Mononuclear cell (primary cell): ENCODE data around the gene CALB2. TPM values are rescaled to one million over a fixed set of nuclear protein-coding genes. Genes with fewer than 3 reads are reported as not detected.

ENCODE experiments used
- H3K27me3 ChIP-seq: 2 replicates; pipeline ENCODE4 v1.6.0; 2011; ENCODE audit warnings: low read length, control low read depth; ENCODE audit not compliant: insufficient read depth
- H3K4me1 ChIP-seq: 2 replicates; pipeline ENCODE4 v1.5.1; 2011; ENCODE audit warnings: mild to moderate bottlenecking, low read length, control low read depth; ENCODE audit not compliant: insufficient read depth
- H3K4me3 ChIP-seq: 2 replicates; pipeline ENCODE4 v1.5.1; 2011; ENCODE audit warnings: mild to moderate bottlenecking, low read length, moderate library complexity
- H3K9me3 ChIP-seq: 2 replicates; pipeline ENCODE4 v1.5.1; 2011; ENCODE audit warnings: low read depth, mild to moderate bottlenecking, control low read depth, low read length
- total RNA-seq: library from RNA; depleted of rRNA; stranded (reverse); fragments of >200 nt; gene quantifications from one replicate; pipeline ENCODE4 v1.2.3, GENCODE V29; 2012

The CALB2 gene
- total RNA-seq, 1 donor = not detected

DNA sequence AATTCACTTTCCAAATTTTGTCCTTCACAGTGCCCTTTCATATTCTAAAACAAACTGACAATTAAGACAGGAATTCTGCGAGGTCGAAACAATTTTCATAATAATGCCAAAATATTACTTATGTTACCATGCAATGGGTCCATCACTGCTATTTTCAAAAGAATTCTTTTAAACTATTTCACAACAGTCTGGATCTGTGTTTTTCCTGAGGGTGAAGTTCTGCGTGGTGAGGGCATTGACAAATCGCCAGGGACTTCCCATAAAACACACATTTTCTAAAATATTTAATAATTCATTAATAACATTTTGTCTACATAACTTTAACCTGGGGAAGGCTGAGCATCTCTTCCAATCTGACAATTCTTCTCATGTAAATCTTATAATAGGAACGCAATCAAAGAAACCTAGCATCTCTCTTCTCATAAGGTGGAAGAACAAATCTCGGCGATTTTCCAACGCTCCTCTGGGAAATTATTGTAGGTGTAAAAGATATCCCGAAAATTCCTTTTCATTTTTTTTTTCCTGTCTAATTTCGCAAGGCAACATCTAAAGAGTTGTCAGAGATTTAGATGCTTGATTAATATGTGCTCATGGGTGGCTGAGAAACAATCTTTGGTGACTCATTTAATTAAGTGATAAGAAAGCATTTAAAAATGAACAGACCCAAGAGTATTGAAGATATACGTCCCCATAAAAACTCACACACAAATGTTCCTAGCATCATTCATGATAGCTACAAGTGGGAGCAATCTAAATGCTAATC, 41.5 kb downstream of the CALB2 start:
- Histone ChIP-seq H3K4me1 (no peaks in the 10 kb centered on the region), H3K27me3 (no peaks in the 10 kb centered on the region), H3K9me3 (no peaks in the 10 kb centered on the region), H3K4me3 (no peak overlapping the region)

DNA sequence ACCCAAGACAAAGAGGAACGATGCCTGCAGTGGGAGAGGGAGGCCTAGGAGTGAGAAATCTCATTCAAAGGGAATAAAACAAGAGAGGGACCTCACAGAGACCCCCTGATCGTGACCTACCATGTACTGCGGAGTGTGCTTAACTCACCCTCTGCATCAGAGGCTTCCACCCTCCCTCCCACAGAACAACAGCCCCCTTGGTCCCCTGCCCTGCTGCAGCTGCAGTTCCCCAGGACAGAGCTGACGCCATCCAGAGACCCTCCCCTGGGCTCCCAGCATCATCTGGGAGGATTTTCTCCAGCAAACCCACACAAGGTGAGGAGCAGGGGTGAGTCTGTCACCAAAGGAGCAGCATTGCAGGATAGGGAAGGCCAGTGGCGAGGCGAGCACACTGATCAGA, 43.5 kb downstream of the CALB2 start:
- H3K4me1 ChIP-seq = no peaks in the 10 kb centered on the region
- H3K4me3 ChIP-seq = no peak overlapping the region
- H3K27me3 ChIP-seq = no peaks in the 10 kb centered on the region
- no peaks in the 10 kb centered on the region for H3K9me3 ChIP-seq

DNA sequence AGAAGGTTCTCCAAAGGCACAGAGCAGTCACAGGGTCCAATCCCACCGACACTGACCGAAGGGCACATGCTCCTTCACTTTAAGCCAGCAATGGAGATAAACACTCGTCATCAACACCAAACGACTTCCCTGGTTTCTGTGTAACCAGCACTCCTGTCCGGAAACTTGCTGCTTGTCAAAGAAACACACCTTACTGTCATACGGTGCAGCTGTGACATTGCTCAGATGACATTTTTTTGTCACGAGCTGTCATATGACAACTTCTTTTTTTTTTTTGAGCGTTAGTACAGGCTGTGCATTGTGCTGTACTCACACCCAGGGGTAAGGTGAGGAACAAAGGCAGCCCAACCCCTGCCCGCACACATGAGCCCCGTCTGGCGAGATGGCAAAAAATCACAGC, 44.2 kb downstream of the CALB2 start:
- H3K4me1 ChIP-seq = no peaks in the 10 kb centered on the region
- no peaks in the 10 kb centered on the region for H3K27me3 ChIP-seq
- no peaks in the 10 kb centered on the region for H3K9me3 ChIP-seq
- H3K4me3 ChIP-seq = no peak overlapping the region

- H3K4me3 ChIP-seq = no peak overlapping the region
- H3K4me1 ChIP-seq = no peaks in the 10 kb centered on the region
- no peaks in the 10 kb centered on the region for H3K9me3 ChIP-seq
- no peaks in the 10 kb centered on the region for H3K27me3 ChIP-seq
Observed at GRCh38 chr16:71404364-71404763, 45.8 kb downstream of the CALB2 start.

DNA sequence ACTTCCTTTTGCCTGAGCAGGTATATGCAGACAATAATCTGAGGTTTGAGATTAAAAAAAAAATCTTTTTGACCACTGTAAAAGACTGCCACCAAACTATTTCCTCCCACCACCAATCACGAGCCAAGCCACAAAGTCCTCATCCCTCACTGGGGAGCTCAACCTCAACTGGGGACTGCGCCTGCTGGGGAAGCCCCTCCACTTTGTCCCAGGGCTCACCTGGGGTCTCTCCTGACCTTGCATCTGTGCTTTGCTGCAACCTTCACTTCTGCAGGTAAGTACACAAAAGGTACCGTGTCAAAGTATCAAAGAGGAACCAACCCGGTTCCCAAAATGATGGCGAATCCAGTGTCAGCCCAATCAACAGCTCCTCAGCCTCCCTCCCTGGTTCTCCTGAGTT, 47.8 kb downstream of the CALB2 start:
- no peak overlapping the region for H3K4me3 ChIP-seq
- no peaks in the 10 kb centered on the region for H3K9me3 ChIP-seq
- no peaks in the 10 kb centered on the region for H3K27me3 ChIP-seq
- no peaks in the 10 kb centered on the region for H3K4me1 ChIP-seq

- Histone ChIP-seq H3K27me3 (no peaks in the 10 kb centered on the region), H3K4me3 (no peak overlapping the region), H3K4me1 (no peaks in the 10 kb centered on the region), H3K9me3 (no peaks in the 10 kb centered on the region)
Observed at GRCh38 chr16:71406724-71407123, 48.2 kb downstream of the CALB2 start.

DNA sequence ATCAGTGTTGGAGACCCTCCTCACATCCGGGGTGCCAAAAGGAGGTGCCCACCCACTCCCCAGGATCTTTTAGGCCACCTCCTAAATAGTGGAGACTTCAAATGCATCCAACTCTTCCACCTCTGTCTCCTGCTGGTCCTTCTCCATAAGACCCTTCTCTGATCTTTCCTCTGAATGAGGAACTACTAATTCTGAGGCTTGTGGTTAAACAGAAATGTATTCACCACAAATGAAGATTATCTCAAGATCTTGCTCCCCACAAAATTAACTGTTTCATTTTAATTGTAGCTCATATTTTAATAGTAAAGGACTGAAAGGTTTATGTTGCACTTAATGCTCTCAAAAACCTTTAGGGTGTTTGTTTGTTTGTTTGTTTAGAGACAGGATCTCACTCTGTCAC, 49.2 kb downstream of the CALB2 start:
- Histone ChIP-seq H3K27me3 (no peaks in the 10 kb centered on the region), H3K4me1 (no peaks in the 10 kb centered on the region), H3K9me3 (no peaks in the 10 kb centered on the region), H3K4me3 (no peak overlapping the region)

DNA sequence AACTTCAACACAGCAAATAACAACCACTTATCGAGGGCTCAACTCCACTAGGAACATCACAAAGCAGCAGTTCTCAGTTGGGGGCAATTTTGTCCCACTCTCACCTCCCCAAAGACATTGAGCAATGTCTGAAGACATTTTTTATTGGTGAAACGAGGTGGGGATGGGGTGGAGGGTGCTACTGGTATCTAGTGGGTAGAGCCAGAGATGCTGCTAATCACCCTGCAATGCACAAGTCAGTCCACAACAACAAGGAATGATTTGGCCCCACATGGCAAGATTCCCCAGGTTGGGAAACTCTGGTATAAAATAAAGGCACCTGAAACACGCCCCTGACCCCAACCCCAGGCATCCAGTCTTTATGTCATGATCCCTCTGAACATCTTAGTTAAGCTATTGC, 50.0 kb downstream of the CALB2 start:
- Histone ChIP-seq H3K9me3 (no peaks in the 10 kb centered on the region), H3K4me3 (no peak overlapping the region)

DNA sequence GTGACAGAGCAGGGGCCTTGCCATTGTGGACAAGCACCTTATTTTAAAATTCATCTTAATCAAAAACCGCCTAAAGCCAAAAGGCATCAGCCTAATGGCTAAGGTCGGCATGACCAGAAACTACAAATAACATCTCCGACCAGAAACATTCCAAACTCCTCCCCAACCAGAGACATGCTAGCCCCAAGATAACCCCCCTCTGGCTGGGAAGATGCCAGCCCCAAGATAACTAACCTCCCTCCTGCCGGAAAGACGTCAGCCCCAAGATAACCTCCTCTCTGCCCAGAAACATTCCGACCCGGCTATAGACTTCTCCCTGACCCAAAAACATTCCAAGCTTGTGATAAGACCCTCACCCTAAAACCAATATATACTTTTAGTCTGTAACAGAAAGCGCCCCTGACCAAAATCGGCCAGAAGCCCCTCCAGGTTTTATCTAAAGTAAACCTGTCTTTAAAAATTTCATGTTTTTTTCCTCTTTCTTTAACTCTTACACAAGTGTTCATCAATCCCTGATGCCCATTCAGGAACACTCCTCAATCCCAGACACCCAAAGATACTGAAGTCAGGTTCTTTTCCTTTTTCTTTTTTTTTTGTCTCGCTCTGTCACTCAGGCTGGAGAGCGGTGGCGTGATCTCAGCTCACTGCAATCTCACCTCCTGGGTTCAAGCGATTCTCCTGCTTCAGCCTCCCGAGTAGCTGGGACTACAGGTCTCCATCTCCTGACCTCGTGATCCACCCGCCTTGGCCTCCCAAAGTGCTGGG, 50.7 kb downstream of the CALB2 start:
- Histone ChIP-seq H3K9me3 (no peaks in the 10 kb centered on the region), H3K4me3 (no peak overlapping the region), H3K27me3 (no peaks in the 10 kb centered on the region), H3K4me1 (no peaks in the 10 kb centered on the region)

More for the DNA sequence above, 50.0 kb downstream of the CALB2 start:
- Histone ChIP-seq H3K27me3 (no peaks in the 10 kb centered on the region), H3K4me1 (no peaks in the 10 kb centered on the region)

GRCh38 chr16:71410146-71410545, 51.6 kb downstream of the CALB2 start:
- H3K4me1 ChIP-seq = no peaks in the 10 kb centered on the region
- no peaks in the 10 kb centered on the region for H3K9me3 ChIP-seq
- no peak overlapping the region for H3K4me3 ChIP-seq
- no peaks in the 10 kb centered on the region for H3K27me3 ChIP-seq

GRCh38 chr16:71412270-71413160, 54.0 kb downstream of the CALB2 start:
- no peaks in the 10 kb centered on the region for H3K4me1 ChIP-seq
- H3K9me3 ChIP-seq = no peaks in the 10 kb centered on the region
- no peak overlapping the region for H3K4me3 ChIP-seq
- peaks cover 3% of the 10 kb centered on the region for H3K27me3 ChIP-seq

GRCh38 chr16:71413341-71413740, 54.8 kb downstream of the CALB2 start:
- Histone ChIP-seq H3K27me3 (peaks cover 3% of the 10 kb centered on the region), H3K9me3 (no peaks in the 10 kb centered on the region), H3K4me1 (no peaks in the 10 kb centered on the region), H3K4me3 (no peak overlapping the region)

DNA sequence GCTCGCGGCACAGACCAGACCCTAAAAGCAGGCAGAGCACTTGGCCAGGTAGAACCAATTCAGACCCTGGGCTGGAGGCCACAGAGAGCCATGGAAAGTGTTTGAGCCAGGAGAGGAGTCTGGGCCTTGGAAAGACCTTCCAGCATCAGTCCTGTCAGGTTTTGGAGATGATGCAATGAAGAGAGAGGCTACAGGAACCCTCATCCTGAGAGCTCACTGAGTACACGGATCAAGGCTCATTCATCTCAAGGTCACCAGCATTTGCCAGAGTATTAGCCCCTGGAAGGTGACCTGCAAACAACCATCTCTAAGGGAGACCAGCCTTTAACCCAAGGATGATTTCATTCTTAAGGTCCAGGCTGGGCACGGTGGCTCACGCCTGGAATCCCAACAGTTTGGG, 55.5 kb downstream of the CALB2 start:
- H3K27me3 ChIP-seq = peaks cover 3% of the 10 kb centered on the region
- no peaks in the 10 kb centered on the region for H3K9me3 ChIP-seq
- no peak overlapping the region for H3K4me3 ChIP-seq
- no peaks in the 10 kb centered on the region for H3K4me1 ChIP-seq

DNA sequence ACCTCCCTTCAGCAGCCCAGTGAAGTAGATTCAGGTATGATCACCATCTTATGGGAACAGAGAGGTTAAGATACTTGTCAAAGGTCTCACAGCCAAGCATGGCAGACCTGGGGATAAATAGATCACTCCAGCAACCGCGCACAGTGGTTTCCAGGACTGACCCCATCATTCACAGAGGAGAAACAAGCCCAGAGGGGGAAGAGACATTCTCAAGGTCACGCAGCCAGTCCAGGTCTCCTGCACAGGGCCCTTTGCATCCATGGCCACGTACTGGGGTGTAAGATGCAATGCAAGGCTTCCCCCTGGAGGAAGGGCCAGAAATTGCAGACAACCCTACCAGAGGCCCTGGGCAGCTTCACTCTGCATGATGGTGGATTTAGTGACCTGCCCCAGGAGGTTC, 63.4 kb downstream of the CALB2 start:
- H3K4me1 ChIP-seq = no peaks in the 10 kb centered on the region
- H3K9me3 ChIP-seq = no peaks in the 10 kb centered on the region
- no peak overlapping the region for H3K4me3 ChIP-seq
- H3K27me3 ChIP-seq = peaks cover 13% of the 10 kb centered on the region

DNA sequence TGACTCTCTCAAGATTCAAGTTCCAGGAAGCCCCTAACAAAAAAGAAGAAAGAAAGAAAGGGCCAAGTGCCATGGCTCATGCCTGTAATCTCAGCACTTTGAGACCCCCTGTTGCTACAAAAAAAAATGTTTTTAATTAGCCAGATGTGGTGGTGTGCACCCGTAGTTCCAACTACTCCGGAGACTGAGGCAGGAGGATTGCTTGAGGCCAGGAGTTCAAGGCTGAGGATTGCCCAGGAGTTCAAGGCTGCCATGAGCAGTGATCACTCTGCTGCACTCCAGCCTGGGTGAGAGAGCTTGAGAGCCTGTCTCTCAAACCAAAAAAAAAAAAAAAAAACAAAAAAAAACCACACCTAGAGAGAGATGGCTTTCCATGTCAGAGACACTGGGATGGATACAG, 64.5 kb downstream of the CALB2 start:
- Histone ChIP-seq H3K27me3 (peaks cover 17% of the 10 kb centered on the region), H3K4me3 (no peak overlapping the region), H3K4me1 (no peaks in the 10 kb centered on the region), H3K9me3 (no peaks in the 10 kb centered on the region)
